SIG-M5 treated with dmso at 0.1 percent for 504 hours (cell line): ENCODE results near the gene GALNT14.

ENCODE experiments used
- DNase-seq: peaks from one replicate; lab custom pipeline; 2025; ENCODE audit not compliant: unreplicated experiment; lab: John Stamatoyannopoulos, UW

Gene GALNT14

GRCh38 chr2:31088504-31089195, 49.6 kb downstream of the GALNT14 start:
- no peak for DNase-seq

GRCh38 chr2:31087491-31087890, 50.7 kb downstream of the GALNT14 start:
- no peak for DNase-seq

GRCh38 chr2:31086590-31086989, 51.6 kb downstream of the GALNT14 start:
- no peak for DNase-seq

GRCh38 chr2:31083234-31083993, 54.8 kb downstream of the GALNT14 start:
- no peak for DNase-seq

- no peak for DNase-seq
These were observed 56.2 kb downstream of the GALNT14 start for GRCh38 chr2:31082002-31082401.

GRCh38 chr2:31081492-31081891, 56.7 kb downstream of the GALNT14 start:
- no peak for DNase-seq

- no peak for DNase-seq
These were observed 57.9 kb downstream of the GALNT14 start for GRCh38 chr2:31080361-31080760.

GRCh38 chr2:31079665-31080064, 58.6 kb downstream of the GALNT14 start:
- DNase-seq, result no peak

- DNase-seq, result no peak
These were observed 59.6 kb downstream of the GALNT14 start for GRCh38 chr2:31078579-31079105.

- DNase-seq, result no peak
These were observed 60.2 kb downstream of the GALNT14 start for GRCh38 chr2:31078011-31078410.

GRCh38 chr2:31075941-31076590, 62.2 kb downstream of the GALNT14 start:
- no peak for DNase-seq

- no peak for DNase-seq
These were observed 62.8 kb downstream of the GALNT14 start for GRCh38 chr2:31075431-31075830.

- no peak for DNase-seq
These were observed 66.5 kb downstream of the GALNT14 start for GRCh38 chr2:31071741-31072140.

GRCh38 chr2:31070339-31071125, 67.7 kb downstream of the GALNT14 start:
- peak; percentile 1 for DNase-seq

GRCh38 chr2:31069643-31070325, 68.5 kb downstream of the GALNT14 start:
- DNase-seq, result no peak

- DNase-seq, result no peak
These were observed 71.0 kb downstream of the GALNT14 start for GRCh38 chr2:31067259-31067658.

GRCh38 chr2:31066551-31066950, 71.7 kb downstream of the GALNT14 start:
- no peak for DNase-seq

- no peak for DNase-seq
These were observed 72.2 kb downstream of the GALNT14 start for GRCh38 chr2:31066086-31066485.

GRCh38 chr2:31065356-31065755, 72.9 kb downstream of the GALNT14 start:
- DNase-seq, result no peak

GRCh38 chr2:31060397-31060796, 77.8 kb downstream of the GALNT14 start:
- no peak for DNase-seq
